C4-2B (cell line): ENCODE measurements around the gene SLC39A13.

ENCODE experiments used
- H3K27ac ChIP-seq: fragments of 450-650 bp; 2 replicates; pipeline ENCODE4 v1.5.1; 2017
- ZFX ChIP-seq: fragments of 450-650 bp; IDR thresholded peaks from 2 replicates; pipeline ENCODE4 v1.6.1; 2017
- TF ChIP-seq, protein P1 (sequence below): fragments of 450-650 bp; conservative IDR thresholded peaks from 2 replicates; pipeline ENCODE4 v1.5.1; 2017; ENCODE audit warnings: mild to moderate bottlenecking

SLC39A13 gene

DNA sequence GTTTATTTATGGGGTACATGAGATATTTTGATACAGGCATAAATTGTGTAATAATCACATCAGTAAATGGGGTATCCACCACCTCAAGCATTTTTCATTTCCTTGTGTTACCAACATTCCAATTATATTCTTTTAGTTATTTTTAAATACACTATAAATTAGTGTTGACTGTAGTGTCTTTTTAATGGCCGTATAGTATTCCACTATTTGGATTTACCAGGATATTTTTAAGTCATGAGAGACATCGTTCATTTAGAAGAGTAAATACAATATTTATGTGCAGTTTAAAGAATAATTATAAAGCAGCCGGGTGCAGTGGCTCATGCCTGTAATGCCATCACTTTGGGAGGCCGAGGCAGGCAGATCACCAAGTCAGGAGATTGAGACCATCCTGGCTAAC, 23.9 kb upstream of the SLC39A13 start:
- TF ChIP-seq ZFX: no peak
- TF ChIP-seq, protein P1, sequence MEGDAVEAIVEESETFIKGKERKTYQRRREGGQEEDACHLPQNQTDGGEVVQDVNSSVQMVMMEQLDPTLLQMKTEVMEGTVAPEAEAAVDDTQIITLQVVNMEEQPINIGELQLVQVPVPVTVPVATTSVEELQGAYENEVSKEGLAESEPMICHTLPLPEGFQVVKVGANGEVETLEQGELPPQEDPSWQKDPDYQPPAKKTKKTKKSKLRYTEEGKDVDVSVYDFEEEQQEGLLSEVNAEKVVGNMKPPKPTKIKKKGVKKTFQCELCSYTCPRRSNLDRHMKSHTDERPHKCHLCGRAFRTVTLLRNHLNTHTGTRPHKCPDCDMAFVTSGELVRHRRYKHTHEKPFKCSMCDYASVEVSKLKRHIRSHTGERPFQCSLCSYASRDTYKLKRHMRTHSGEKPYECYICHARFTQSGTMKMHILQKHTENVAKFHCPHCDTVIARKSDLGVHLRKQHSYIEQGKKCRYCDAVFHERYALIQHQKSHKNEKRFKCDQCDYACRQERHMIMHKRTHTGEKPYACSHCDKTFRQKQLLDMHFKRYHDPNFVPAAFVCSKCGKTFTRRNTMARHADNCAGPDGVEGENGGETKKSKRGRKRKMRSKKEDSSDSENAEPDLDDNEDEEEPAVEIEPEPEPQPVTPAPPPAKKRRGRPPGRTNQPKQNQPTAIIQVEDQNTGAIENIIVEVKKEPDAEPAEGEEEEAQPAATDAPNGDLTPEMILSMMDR: no peak
- H3K27ac ChIP-seq: no peak overlapping the region

- no peak overlapping the region for H3K27ac ChIP-seq
- TF ChIP-seq ZFX: no peak
Observed at GRCh38 chr11:47387944-47388696, 20.3 kb upstream of the SLC39A13 start.

DNA sequence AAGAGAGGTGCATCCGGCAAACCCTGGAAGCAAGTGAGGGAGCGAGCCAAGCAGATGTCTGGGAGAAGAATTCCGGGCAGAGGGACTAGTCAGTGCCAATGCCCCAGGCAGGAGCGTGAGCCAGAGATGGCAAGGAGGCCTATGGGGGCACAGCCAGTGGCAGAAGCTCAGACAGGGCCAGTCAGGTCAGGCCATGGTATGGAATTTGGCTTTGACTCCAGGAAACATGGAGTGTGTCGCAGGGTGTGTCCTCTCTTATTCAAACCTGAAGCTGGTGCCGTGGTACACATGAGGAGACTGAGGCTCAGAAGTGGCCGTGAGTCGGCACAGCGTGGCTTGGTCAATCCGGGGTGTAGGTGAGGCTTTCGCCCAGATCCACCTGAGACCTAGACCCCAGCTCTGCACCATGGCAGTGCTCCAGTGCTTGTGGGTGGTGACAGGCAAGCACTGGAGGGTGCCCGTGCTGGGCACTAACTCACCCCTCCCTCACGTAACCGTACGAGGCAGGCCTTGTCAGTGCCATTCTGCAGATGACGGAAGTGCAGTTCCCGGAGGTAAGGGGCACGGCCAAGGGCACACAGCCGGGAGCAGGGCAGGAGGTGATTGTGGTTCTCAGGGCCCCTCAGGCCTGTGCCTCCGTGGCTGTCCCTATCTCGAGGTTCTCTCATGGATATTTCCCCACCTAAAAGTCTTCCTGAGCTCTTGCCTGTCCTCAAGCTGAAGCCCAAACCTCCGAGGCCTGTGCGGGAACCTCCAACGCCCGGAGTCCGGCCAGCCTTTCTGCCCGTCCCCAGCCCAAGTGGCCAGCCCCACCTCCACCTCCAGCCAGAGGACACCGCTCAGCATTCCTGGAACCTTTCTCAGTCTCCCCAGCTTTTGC, 19.5 kb upstream of the SLC39A13 start:
- TF ChIP-seq, protein P1: no peak
- TF ChIP-seq ZFX: no peak

DNA sequence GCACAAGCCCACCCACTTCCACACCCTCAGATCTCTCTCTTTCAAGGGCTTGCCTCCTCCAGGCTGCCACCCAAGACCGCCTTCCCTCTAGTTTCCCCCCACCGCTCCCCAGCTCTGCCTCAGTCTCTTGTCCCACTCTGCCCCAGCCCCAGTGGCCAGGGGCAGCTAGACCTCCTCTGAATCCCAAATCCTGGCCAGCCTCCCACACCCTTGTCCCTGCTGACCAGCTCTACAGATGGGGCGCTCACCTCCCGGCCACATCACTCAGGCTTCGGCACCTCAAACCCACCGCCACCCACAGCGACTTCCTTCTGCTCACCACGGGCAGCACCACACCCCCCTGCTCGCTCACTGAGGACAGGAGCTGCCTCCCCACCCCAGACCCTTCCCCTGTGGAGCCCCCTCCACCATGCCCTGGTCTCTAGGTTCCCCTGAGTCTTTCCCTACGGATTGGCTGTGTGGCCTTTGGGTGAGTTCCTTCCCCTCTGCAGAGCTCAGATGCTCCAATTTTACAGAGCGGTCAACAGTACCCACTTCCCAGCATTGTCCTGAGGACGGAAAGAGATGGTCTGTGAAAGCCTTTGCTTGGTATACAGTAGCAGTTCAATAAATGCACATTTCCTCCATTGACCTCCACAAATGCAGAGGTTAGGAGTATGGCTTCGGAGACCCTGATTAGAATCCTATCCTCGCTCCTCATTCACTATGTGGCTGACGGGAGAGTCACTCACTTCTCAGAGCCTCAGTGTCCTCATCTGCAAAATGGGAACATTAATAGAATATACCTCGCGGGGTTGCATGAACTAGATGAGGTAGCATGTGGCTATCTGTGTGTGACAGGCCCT, 18.6 kb upstream of the SLC39A13 start:
- no peak for TF ChIP-seq ZFX
- no peak overlapping the region for H3K27ac ChIP-seq

More for the DNA sequence above, 19.5 kb upstream of the SLC39A13 start:
- no peak overlapping the region for H3K27ac ChIP-seq

DNA sequence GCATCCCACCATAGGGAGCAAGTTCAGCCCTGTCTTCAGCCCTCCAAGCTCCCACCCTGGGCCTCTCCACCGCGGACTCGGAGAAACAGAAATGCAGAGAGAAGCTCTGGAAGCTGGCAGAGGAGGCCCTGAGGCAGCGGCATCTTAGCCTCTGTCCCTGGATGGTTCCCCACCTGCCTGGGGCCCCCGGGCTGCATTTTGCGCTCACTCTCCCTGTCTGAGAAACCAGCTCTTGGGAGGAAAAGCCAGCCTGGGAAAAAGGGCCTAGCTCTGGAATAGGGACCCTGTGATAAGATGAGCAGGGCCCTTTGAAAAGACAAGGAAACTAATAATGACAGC, 18.0 kb upstream of the SLC39A13 start:
- H3K27ac ChIP-seq: no peak overlapping the region
- TF ChIP-seq, protein P1: no peak

- no peak overlapping the region for H3K27ac ChIP-seq
- TF ChIP-seq, protein P1: no peak
- no peak for TF ChIP-seq ZFX
Observed at GRCh38 chr11:47391077-47391583, 17.3 kb upstream of the SLC39A13 start.

DNA sequence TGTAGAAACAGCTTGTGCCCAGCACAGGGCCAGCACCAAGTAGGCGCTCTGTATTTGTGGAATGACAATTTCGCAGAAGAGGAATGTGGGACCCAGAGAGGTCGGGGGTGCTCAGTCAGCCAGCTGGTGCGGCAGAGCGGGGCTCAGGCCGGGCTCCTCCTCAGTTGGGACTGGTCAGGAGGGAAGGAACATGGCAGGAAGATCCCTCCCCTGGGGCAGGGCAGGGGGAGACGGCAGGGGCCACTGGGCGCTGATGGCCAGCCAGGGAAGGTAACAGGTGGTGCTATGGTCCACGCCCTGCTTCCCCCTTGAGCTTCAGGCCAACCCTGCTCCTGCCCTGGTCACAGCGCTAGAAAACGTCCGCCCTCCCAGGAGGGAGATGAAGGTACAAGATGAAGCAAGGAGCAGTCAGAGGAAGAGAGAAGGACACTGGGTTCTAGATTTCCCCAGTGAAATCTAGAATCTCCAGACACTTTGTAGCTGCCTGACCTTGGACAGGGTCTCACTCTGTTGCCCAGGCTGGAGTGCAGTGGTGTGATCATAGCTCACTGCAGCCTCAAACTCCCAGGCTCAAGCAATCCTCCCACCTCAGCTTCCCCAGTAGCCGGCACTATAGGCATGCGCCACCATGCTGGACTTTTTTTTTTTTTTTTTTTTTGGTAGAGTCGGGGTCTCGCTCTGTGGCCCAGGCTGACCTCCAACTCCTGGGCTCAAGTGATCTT, 16.5 kb upstream of the SLC39A13 start:
- TF ChIP-seq, protein P1: no peak
- TF ChIP-seq ZFX: no peak
- no peak overlapping the region for H3K27ac ChIP-seq
